Activated T-cell treated with anti-CD3 and anti-CD28 coated beads for 48 hours (primary cell): ENCODE results near the gene SIGLEC6.

Experiments
- DNase-seq: peaks from one replicate; pipeline ENCODE4 v3.0.0-alpha.2; 2020; ENCODE audit warnings: low read depth

The SIGLEC6 gene

GRCh38 chr19:51548213-51548651 is 16.8 kb upstream of the SIGLEC6 start:
- DNase-seq, result no peak

DNA sequence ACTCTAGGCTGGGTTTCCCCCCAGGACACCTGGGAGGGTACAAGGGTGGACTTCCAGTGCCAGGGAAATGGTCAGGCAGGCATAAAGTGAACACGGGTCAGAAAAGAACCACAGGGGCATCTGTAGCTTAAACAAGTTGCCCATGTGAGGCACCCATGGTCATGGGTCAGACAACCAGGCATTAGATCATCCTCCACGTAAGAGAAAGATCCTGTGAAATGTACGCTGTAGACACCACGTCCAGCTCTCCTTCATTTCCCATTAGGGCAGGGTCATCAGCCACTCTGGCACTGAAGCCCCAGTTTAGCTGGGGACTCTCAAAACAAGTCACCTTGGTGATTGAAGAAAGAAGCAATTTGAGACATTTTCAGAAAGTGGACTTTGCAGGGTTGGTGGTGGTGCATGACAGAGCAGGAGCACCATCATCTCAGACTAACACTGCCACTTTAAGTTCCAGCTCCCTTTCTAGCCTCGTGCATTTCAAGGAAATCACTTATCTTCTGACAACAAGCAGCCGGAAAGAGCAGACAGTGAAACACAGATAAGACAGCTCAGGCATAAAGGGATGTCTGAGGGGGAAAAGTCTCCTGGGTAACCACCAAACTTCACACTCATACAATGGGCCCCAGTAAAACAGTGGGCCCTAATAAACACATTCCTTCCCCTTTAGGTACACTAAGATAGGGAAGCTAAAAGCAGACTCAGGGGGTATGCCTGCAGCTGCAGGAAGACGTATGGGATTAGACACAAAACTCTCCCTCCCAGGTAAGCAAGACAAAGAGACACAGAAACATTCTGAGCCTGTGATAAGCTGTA is 16.1 kb upstream of the SIGLEC6 start:
- no peak for DNase-seq

- DNase-seq, result peak; percentile 26
Measured at GRCh38 chr19:51546650-51547396, 15.4 kb upstream of the SIGLEC6 start.

DNA sequence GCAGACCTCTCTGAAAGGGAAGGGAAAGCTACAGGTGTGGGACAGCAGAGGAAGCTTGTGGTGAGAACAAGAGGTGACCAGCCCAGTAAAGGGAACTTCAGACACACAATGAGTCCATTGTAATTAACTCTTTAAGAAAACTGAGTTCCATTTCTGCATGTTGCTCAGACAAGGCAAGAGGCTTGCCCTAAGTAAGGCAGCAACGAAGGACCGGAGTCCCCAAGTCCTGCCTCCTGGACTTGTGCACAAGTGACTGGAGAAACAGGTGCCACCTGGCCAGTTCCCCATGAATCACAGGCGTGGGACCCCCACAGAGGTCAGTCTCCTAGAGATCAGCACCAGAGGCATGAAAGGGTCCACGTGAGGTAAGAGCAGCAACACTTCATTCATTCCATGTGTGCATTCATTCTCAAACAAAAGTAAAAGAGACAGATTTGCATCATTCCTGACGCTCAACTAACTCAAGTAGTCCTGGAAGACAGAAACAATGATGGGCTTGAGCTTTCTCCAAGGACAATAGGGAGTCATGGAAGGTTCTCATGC is 14.7 kb upstream of the SIGLEC6 start:
- DNase-seq, result no peak

- DNase-seq, result no peak
Measured at GRCh38 chr19:51544038-51544437, 12.6 kb upstream of the SIGLEC6 start.

- DNase-seq, result no peak
Measured at GRCh38 chr19:51542699-51543098, 11.2 kb upstream of the SIGLEC6 start.

DNA sequence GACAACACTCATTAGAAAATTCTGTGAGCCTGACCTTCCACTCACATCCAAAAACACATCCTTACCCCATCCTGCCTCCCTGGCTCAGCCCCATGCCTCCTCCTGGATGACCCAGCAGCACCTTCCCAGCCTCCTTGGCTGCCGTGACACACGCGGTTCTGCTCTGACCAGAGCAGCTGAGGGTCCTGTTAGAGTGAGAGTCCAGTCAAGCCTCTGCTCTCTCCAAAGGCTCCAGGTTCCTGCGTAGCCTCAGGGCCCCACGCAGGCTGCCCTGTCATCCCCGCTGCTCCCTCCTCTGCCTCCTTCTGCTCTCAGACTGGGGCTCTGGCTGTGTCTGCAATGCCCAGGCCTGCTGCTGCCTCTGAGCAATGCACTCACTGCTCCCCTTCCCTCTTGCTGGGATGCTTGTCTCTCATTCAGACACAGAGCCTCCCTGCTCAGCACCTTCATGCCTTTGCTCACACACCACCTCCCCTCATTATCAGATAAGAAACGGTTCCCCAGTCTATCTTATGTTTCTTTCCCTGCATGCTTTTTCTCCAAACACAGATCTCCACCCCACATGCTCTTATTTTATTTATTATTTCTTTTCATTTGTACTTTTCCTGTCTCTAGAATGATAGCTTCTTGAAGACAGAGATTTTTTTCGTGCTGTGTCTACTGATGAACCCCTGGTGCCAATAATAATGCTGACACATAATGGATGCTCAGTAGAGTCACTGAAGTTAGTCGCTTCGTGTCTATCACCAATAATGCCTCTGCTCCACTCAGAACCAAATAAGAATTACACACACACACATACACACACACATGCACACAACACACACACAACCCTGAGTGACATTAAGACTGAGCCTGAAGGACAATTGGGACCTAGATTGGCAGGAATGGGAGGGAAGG is 10.2 kb upstream of the SIGLEC6 start:
- DNase-seq, result no peak

DNA sequence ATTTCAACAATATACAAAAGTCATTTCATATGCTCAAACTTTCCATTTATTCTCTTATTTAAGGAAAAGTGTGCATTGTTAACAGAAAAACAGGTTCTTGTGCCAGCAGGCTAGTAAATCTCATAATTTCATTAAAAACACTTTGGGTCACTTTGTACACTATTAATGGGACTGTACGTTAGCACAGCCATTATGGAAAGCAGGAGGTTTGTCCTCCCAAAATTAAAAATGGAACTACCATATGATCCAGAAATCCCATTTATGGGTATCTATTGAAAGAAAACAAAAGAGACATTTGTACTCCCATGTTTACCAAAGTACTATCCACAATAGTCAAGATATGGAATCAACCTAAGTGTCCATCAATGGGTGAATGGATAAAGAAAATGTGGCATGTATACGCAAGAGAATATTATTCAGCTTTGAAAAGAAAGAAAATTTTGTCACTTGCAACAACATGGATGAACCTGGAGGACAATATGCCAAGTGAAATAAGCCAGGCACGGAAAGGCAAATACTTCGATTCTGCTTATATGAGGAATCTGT is 8.4 kb upstream of the SIGLEC6 start:
- DNase-seq, result no peak

DNA sequence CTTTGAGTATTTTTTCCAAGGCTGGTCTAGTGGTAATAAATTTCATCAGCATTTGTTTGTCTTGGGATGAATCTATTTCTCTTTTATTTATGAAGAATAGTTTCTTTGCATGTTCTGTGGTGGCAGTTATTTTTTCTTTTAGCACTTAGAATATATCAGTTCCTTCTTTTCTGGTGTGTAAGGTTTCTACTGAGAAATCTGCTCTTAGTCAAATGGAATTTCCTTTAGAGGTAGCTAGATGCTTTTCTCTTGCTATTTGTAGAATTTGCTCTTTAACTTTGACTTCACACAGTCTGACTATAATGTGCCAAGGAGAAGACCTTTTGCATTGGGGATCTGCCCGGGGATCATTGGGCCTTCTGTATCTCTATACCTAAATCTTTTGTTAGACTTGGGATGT is 4.1 kb upstream of the SIGLEC6 start:
- no peak for DNase-seq

GRCh38 chr19:51530616-51531015 is 854 bp downstream of the SIGLEC6 start:
- no peak for DNase-seq

DNA sequence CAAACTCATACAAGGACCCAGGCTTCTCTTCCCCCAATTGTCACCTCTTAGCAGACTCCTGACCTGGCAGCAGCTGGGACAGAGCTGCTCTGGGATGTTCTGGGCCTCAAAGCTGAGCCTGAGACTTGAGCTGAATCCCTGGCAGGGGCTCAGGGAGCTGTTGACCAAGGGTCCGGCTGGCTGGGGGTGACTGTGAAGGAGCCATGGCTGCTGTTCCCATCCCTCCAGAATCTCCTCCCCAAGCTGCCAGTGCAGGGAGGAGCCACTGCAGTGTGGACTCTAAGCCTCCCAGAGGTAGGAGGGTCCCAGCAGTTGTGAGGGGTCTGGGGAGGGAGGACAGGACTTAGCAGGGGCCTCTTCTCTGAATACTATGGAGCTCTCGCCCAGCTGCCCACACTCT is 2.2 kb downstream of the SIGLEC6 start:
- no peak for DNase-seq

DNA sequence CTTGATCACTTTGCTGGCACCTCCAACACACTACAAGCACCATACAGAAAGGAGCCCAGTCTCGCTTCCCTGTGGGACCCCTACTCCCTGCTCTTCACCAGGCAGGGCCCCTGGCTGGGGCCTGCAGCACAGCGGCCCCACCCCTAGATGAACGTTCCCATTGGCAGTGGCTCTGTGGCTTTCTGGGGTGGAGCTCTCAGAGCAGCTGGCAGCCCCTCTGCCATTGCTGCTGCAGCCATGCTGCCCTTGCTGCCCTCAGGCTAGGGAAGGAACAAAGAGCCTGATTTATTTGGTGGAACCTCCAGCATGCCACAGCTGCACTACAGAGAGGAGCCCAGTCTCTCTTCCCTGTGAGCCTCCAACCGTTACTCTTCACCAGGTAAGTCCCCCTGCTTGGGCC is 5.8 kb downstream of the SIGLEC6 start:
- DNase-seq, result no peak

GRCh38 chr19:51524666-51525264 is 6.7 kb downstream of the SIGLEC6 start:
- DNase-seq, result no peak

- no peak for DNase-seq
Measured at GRCh38 chr19:51521781-51522180, 9.7 kb downstream of the SIGLEC6 start.

GRCh38 chr19:51521357-51521756 is 10.1 kb downstream of the SIGLEC6 start:
- DNase-seq, result no peak

DNA sequence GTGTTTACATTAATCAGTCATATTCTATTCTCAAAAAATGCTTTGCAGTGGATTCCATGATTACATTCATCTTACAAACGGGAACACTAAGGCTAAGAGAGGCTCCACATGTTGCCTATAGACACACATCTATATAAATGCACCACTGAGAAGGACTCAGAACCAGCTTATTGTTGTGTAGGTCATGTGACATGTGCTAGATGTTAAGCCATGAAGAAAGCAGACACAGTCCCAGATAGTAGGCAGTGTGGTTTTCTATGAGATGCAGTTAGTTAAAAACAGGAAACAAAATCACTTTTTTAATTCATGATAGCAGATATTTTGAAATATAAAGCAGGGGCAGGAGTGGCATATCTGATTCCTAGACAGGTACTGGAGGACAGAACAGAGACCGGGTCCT is 10.7 kb downstream of the SIGLEC6 start:
- DNase-seq, result no peak

- DNase-seq, result no peak
Measured at GRCh38 chr19:51514866-51515481, 16.5 kb downstream of the SIGLEC6 start.

GRCh38 chr19:51513968-51514367 is 17.5 kb downstream of the SIGLEC6 start:
- no peak for DNase-seq

- DNase-seq, result no peak
Measured at GRCh38 chr19:51511353-51511752, 20.1 kb downstream of the SIGLEC6 start.

DNA sequence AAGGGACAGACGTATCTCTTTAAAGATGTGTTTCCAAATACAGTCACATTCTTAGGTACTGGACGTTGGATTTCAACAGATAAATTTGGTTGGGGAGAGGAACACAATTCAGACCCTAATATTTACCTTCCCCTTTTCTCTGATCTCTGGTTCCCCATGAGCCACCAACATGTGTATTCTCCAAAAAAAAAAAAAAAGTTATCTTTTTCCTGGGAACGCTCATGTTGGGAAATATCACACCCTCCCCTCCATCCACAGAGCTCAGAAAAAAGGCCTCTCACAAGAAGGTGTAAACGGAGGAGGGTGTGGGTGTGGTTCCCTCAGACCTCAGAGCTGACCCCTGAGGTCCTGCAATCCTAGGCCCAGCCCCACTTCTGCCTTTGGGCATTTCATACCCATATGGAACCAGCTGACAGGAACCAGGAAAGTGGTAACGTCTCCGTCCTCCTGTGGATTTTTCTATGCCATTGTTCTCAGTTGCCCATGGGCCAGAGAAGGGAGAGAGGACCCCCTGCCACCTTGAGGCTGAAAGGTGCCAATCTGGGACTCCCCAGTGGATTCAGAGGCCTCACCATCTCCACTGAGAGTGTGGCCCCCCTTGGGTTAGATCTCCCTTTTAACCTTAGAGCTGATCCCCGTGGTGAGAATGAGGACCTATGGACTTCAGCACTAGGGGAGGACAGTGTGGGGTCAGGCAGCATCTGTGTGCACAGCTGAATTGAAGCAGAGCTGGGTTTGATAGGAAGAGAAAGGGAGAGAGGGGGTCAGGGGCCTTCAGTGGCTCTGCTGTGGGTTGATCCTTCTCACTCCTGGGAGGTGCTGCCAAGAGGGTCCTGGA is 21.4 kb downstream of the SIGLEC6 start:
- no peak for DNase-seq
